SK-N-SH (cell line): ENCODE data around the gene PPP6R2.
"Not testable (repeated sequence)": the region's sequence is repeated elsewhere in the genome, so short reads cannot be mapped to it uniquely, and the experiment has no call there.

Experiments
- CHD2 ChIP-seq: fragments of 150-350 bp; IDR thresholded peaks from 2 replicates; pipeline ENCODE4 v1.6.1; 2018; ENCODE audit warnings: low read length; ENCODE audit not compliant: partially characterized antibody
- EZH2phosphoT487 ChIP-seq: fragments of 200-600 bp; sonication (generic); IDR thresholded peaks from 2 replicates; pipeline ENCODE4 v1.6.1; 2017; ENCODE audit warnings: low read depth, mixed run types, mild to moderate bottlenecking, antibody characterized with exemption, moderate library complexity, borderline replicate concordance
- FOXM1 ChIP-seq: IDR thresholded peaks from 2 replicates; pipeline ENCODE4 v1.4.0; 2012; ENCODE audit warnings: low read depth, mild to moderate bottlenecking
- JUND ChIP-seq: IDR thresholded peaks from 2 replicates; pipeline ENCODE4 v1.4.0; 2012
- MXI1 ChIP-seq: IDR thresholded peaks from 2 replicates; pipeline ENCODE4 v1.6.1; 2012; ENCODE audit warnings: mild to moderate bottlenecking, low read depth, low read length, improper control_type of control experiment
- NFIC ChIP-seq: IDR thresholded peaks from 2 replicates; pipeline ENCODE4 v1.4.0; 2012; ENCODE audit warnings: borderline replicate concordance
- POLR2AphosphoS5 ChIP-seq: IDR thresholded peaks from 2 replicates; pipeline ENCODE4 v1.6.1; 2012; ENCODE audit warnings: low read depth, low read length
- RAD21 ChIP-seq: IDR thresholded peaks from 2 replicates; pipeline ENCODE4 v1.6.1; 2012; ENCODE audit warnings: mild to moderate bottlenecking, low read length
- YY1 ChIP-seq: IDR thresholded peaks from 2 replicates; pipeline ENCODE4 v1.4.0; 2012; ENCODE audit warnings: low read depth, mild to moderate bottlenecking
- TF ChIP-seq, protein P1 (sequence below): fragments of 200-600 bp; sonication (generic); IDR thresholded peaks from 2 replicates; pipeline ENCODE4 v1.6.1; 2017; ENCODE audit warnings: antibody characterized with exemption, mild to moderate bottlenecking, moderate library complexity
- TF ChIP-seq, protein P2 (sequence below): fragments of 150-350 bp; IDR thresholded peaks from 2 replicates; pipeline ENCODE4 v1.6.1; 2017; ENCODE audit warnings: antibody characterized with exemption, low read length, low read depth, borderline replicate concordance

DNA sequence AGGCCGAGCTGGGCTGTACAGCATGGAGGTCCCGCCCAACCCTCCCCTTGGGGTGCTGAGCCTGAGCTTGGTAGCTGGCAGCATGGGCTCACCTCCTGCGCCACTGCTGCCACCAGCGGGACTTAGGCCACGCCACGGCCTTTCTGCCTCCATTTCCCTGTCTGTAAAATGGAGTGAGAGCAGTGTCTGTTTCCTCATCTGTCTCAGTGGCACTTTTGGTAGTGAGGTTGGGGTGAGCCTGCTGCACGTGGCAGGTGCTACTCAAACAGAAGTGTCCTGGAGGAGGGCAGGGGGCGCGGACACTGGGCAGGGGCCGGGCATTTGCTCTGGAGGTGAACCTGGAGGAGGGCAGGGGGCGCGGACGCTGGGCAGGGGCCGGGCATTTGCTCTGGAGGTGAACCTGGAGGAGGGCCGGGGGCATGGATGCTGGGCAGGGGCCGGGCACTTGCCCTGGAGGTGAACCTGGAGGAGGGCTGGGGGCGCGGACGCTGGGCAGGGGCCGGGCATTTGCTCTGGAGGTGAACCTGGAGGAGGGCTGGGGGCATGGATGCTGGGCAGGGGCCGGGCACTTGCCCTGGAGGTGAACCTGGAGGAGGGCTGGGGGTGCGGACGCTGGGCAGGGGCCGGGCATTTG is 89.9 kb downstream of the PPP6R2 start:
- TF ChIP-seq, protein P1, sequence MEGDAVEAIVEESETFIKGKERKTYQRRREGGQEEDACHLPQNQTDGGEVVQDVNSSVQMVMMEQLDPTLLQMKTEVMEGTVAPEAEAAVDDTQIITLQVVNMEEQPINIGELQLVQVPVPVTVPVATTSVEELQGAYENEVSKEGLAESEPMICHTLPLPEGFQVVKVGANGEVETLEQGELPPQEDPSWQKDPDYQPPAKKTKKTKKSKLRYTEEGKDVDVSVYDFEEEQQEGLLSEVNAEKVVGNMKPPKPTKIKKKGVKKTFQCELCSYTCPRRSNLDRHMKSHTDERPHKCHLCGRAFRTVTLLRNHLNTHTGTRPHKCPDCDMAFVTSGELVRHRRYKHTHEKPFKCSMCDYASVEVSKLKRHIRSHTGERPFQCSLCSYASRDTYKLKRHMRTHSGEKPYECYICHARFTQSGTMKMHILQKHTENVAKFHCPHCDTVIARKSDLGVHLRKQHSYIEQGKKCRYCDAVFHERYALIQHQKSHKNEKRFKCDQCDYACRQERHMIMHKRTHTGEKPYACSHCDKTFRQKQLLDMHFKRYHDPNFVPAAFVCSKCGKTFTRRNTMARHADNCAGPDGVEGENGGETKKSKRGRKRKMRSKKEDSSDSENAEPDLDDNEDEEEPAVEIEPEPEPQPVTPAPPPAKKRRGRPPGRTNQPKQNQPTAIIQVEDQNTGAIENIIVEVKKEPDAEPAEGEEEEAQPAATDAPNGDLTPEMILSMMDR = not testable (repeated sequence)
- not testable (repeated sequence) for TF ChIP-seq MXI1, CHD2, YY1, EZH2phosphoT487, FOXM1, JUND, POLR2AphosphoS5, NFIC, RAD21
- TF ChIP-seq, protein P2, sequence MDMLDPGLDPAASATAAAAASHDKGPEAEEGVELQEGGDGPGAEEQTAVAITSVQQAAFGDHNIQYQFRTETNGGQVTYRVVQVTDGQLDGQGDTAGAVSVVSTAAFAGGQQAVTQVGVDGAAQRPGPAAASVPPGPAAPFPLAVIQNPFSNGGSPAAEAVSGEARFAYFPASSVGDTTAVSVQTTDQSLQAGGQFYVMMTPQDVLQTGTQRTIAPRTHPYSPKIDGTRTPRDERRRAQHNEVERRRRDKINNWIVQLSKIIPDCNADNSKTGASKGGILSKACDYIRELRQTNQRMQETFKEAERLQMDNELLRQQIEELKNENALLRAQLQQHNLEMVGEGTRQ = not testable (repeated sequence)
